Brain microvascular endothelial cell (primary cell): Measurements from ENCODE around the gene CCDC197.

ENCODE experiments used
- DNase-seq: peaks from one replicate; pipeline ENCODE4 v3.0.0-alpha.2; 2020
- H3K27ac ChIP-seq: fragments of 250-450 bp; sonication (Bioruptor Pico); 2 replicates; pipeline ENCODE4 v1.5.1; 2020; ENCODE audit warnings: mild to moderate bottlenecking, moderate library complexity
- H3K27me3 ChIP-seq: fragments of 250-450 bp; sonication (Bioruptor Pico); replicated peaks from 2 replicates; pipeline ENCODE4 v1.5.1; 2020; ENCODE audit warnings: mild to moderate bottlenecking
- H3K36me3 ChIP-seq: fragments of 250-450 bp; sonication (Bioruptor Pico); replicated peaks from 2 replicates; pipeline ENCODE4 v1.5.1; 2020; ENCODE audit warnings: mild to moderate bottlenecking
- H3K4me3 ChIP-seq: 2 replicates; pipeline ENCODE4 v1.5.1; 2011; ENCODE audit warnings: low read depth, mild to moderate bottlenecking, control low read depth, low read length, moderate library complexity
- CTCF ChIP-seq: IDR thresholded peaks from 2 replicates; pipeline ENCODE4 v1.5.1; 2011; ENCODE audit warnings: low read depth, mild to moderate bottlenecking, moderate library complexity, low read length, control low read depth, inconsistent platforms; ENCODE audit errors: missing control alignments
- in situ Hi-C: cut with HindIII; loops from 2 replicates; pipeline ENCODE4 v1.10.0; 2017; ENCODE audit warnings: low sequenced_read_pairs, low pct_ligation_motif_present

CCDC197 gene

GRCh38 chr14:94037954-94038353 is 40.9 kb downstream of the CCDC197 start:
- in situ Hi-C loops = no loop called here

GRCh38 chr14:94038510-94038909 is 41.4 kb downstream of the CCDC197 start:
- Histone ChIP-seq H3K4me3 (no peak overlapping the region), H3K27me3 (no peaks in the 10 kb centered on the region), H3K36me3 (no peaks in the 10 kb centered on the region), H3K27ac (no peak overlapping the region)
- DNase-seq = no peak
- TF ChIP-seq CTCF = no peak
- in situ Hi-C loops = no loop called here

More at GRCh38 chr14:94037954-94038353, 40.9 kb downstream of the CCDC197 start:
- H3K36me3 ChIP-seq = no peaks in the 10 kb centered on the region
- H3K27ac ChIP-seq = no peak overlapping the region
- DNase-seq = no peak
- no peak for TF ChIP-seq CTCF
- H3K4me3 ChIP-seq = no peak overlapping the region
- H3K27me3 ChIP-seq = no peaks in the 10 kb centered on the region

GRCh38 chr14:94038921-94039629 is 42.0 kb downstream of the CCDC197 start:
- Histone ChIP-seq H3K36me3 (no peaks in the 10 kb centered on the region), H3K27me3 (no peaks in the 10 kb centered on the region), H3K4me3 (no peak overlapping the region), H3K27ac (no peak overlapping the region)
- DNase-seq = no peak
- in situ Hi-C loops = no loop called here
- no peak for TF ChIP-seq CTCF

- TF ChIP-seq CTCF = no peak
- no peak overlapping the region for H3K27ac ChIP-seq
- no peaks in the 10 kb centered on the region for H3K27me3 ChIP-seq
- peaks cover 2% of the 10 kb centered on the region for H3K36me3 ChIP-seq
- in situ Hi-C loops = no loop called here
- H3K4me3 ChIP-seq = no peak overlapping the region
- no peak for DNase-seq
Observed at GRCh38 chr14:94040247-94040646, 43.1 kb downstream of the CCDC197 start.

GRCh38 chr14:94040796-94041195 is 43.7 kb downstream of the CCDC197 start:
- H3K4me3 ChIP-seq = no peak overlapping the region
- H3K27me3 ChIP-seq = no peaks in the 10 kb centered on the region
- no peak for TF ChIP-seq CTCF
- peaks cover 2% of the 10 kb centered on the region for H3K36me3 ChIP-seq
- in situ Hi-C loops = no loop called here
- H3K27ac ChIP-seq = no peak overlapping the region
- DNase-seq = no peak
